H1 (cell line): ENCODE results near the gene ZNF277. TPM values are rescaled to one million over a fixed set of nuclear protein-coding genes. Genes with fewer than 3 reads are reported as not detected.

Experiments
- CTCF ChIA-PET: fragments of 300-600 bp; sonication (Branson Sonifier 250); formaldehyde crosslinking; loops from one replicate; lab custom pipeline; 2021; ENCODE audit not compliant: partially characterized antibody; lab: Charles Lee
- POLR2A ChIA-PET: fragments of 300-600 bp; sonication (Branson Sonifier 250); formaldehyde crosslinking; loops from one replicate; lab custom pipeline; 2021; ENCODE audit warnings: inconsistent platforms; ENCODE audit not compliant: partially characterized antibody; lab: Charles Lee
- DNase-seq, 2 experiments: peaks; one replicate each; pipeline versions ENCODE4 v3.0.0 to v3.0.0-alpha.2; 2010 to 2022; ENCODE audit warnings: low spot score in 2 of 2, low read depth in 1 of 2, mixed read lengths in 1 of 2
- FAIRE-seq: peaks from 2 replicates; lab custom pipeline; 2011; peaks lifted over from hg19 to GRCh38; lab: Jason Lieb, UNC
- H2AFZ ChIP-seq: 2 replicates; pipeline ENCODE4 v1.8.1; 2012; ENCODE audit warnings: low read length, inconsistent platforms
- H2AK5ac ChIP-seq: 2 replicates; pipeline ENCODE4 v1.6.1; 2013; ENCODE audit warnings: low read depth, low read length
- H2BK120ac ChIP-seq: replicated peaks from 2 replicates; pipeline ENCODE3; 2013; ENCODE audit warnings: low read depth, low read length, inconsistent platforms
- H2BK12ac ChIP-seq: 2 replicates; pipeline ENCODE4 v1.6.1; 2013; ENCODE audit warnings: low read depth, low read length
- H2BK15ac ChIP-seq: 2 replicates; pipeline ENCODE4 v1.6.1; 2013; ENCODE audit warnings: low read length
- H2BK20ac ChIP-seq: 2 replicates; pipeline ENCODE4 v1.6.1; 2013; ENCODE audit warnings: low read length
- H2BK5ac ChIP-seq: 2 replicates; pipeline ENCODE4 v1.6.1; 2013; ENCODE audit warnings: low read depth, low read length
- H3K14ac ChIP-seq: 2 replicates; pipeline ENCODE4 v1.6.1; 2013; ENCODE audit warnings: inconsistent platforms; ENCODE audit not compliant: insufficient read length
- H3K18ac ChIP-seq: 2 replicates; pipeline ENCODE4 v1.6.1; 2013; ENCODE audit warnings: low read length; ENCODE audit errors: extremely low read depth
- H3K23ac ChIP-seq: 2 replicates; pipeline ENCODE4 v1.6.1; 2013; ENCODE audit warnings: inconsistent platforms; ENCODE audit not compliant: insufficient read length
- H3K23me2 ChIP-seq: 2 replicates; pipeline ENCODE4 v1.6.1; 2013; ENCODE audit warnings: low read depth, low read length
- H3K27ac ChIP-seq: 2 replicates; pipeline ENCODE4 v1.6.1; 2011; ENCODE audit warnings: low read depth, low read length, inconsistent platforms
- H3K27me3 ChIP-seq, 4 experiments: replicated peaks in 1 of 4; 1 replicate in 1 of 4; 2 replicates in 3 of 4; pipeline versions ENCODE4 v1.6.1 to v1.8.1; 2011 to 2013; ENCODE audit warnings: low read length in 3 of 4, mild to moderate bottlenecking in 3 of 4, inconsistent platforms in 2 of 4, mixed read lengths in 2 of 4, moderate library complexity in 1 of 4; ENCODE audit not compliant: control insufficient read depth in 3 of 4, insufficient read depth in 3 of 4; ENCODE audit errors: extremely low read depth in 1 of 4
- H3K36me3 ChIP-seq, 4 experiments: 2 replicates each; pipeline versions ENCODE4 v1.6.1 to v1.8.1; 2011 to 2013; ENCODE audit warnings: mild to moderate bottlenecking in 4 of 4, low read length in 3 of 4, moderate library complexity in 2 of 4, control low read depth in 1 of 4, inconsistent platforms in 1 of 4; ENCODE audit not compliant: insufficient read depth in 4 of 4, control insufficient read depth in 2 of 4
- H3K4ac ChIP-seq: replicated peaks from 2 replicates; pipeline ENCODE3; 2013; ENCODE audit warnings: low read length, low read depth, mixed read lengths, inconsistent platforms; ENCODE audit not compliant: insufficient read length
- H3K4me1 ChIP-seq, 4 experiments: replicated peaks in 1 of 4; 1 replicate in 1 of 4; 2 replicates in 3 of 4; pipeline versions ENCODE4 v1.6.1 to v1.8.1; 2011 to 2013; ENCODE audit warnings: low read length in 3 of 4, inconsistent platforms in 2 of 4, mixed read lengths in 1 of 4; ENCODE audit not compliant: insufficient read depth in 4 of 4, control insufficient read depth in 3 of 4
- H3K4me2 ChIP-seq, 2 experiments: 2 replicates each; pipeline versions ENCODE4 v1.6.1 to v1.8.1; 2011 to 2013; ENCODE audit warnings: low read depth in 2 of 2, low read length in 2 of 2, control low read depth in 1 of 2, inconsistent platforms in 1 of 2, mild to moderate bottlenecking in 1 of 2; ENCODE audit not compliant: insufficient read depth in 1 of 2
- H3K4me3 ChIP-seq, 4 experiments: fragments of 200-600, 300-600 bp in 1 of 4; sonication (generic), shearing (Covaris generic), sonication (Bioruptor Twin) in 1 of 4; 2 replicates each; pipeline versions ENCODE4 v1.5.1 to v1.8.1; 2011 to 2016; ENCODE audit warnings: low read length in 4 of 4, low read depth in 3 of 4, control low read depth in 2 of 4, inconsistent platforms in 2 of 4, mild to moderate bottlenecking in 2 of 4, mixed read lengths in 1 of 4, moderate library complexity in 1 of 4; ENCODE audit not compliant: insufficient read depth in 2 of 4; ENCODE audit errors: extremely low read depth in 1 of 4
- H3K56ac ChIP-seq: replicated peaks from 2 replicates; pipeline ENCODE3; 2013; ENCODE audit warnings: low read depth, mild to moderate bottlenecking, mixed read lengths, low read length, inconsistent platforms; ENCODE audit not compliant: insufficient read length
- H3K79me1 ChIP-seq: 2 replicates; pipeline ENCODE4 v1.6.1; 2013; ENCODE audit warnings: low read depth, low read length, control low read depth
- H3K79me2 ChIP-seq, 2 experiments: 2 replicates each; pipeline versions ENCODE4 v1.6.1 to v1.8.1; 2012 to 2013; ENCODE audit warnings: low read length in 2 of 2, mild to moderate bottlenecking in 2 of 2, inconsistent platforms in 1 of 2; ENCODE audit not compliant: insufficient read depth in 2 of 2, control insufficient read depth in 1 of 2
- H3K9ac ChIP-seq, 4 experiments: replicated peaks in 1 of 4; 1 replicate in 1 of 4; 2 replicates in 3 of 4; pipeline versions ENCODE4 v1.6.1 to v1.8.1; 2011 to 2013; ENCODE audit warnings: low read depth in 3 of 4, low read length in 3 of 4, control low read depth in 2 of 4, mild to moderate bottlenecking in 2 of 4, moderate library complexity in 2 of 4, inconsistent platforms in 1 of 4; ENCODE audit errors: extremely low read depth in 1 of 4
- H3K9me3 ChIP-seq, 2 experiments: 2 replicates each; pipeline versions ENCODE4 v1.6.1 to v1.8.1; 2012 to 2013; ENCODE audit warnings: mild to moderate bottlenecking in 2 of 2, moderate library complexity in 2 of 2, control low read depth in 1 of 2, inconsistent platforms in 1 of 2, low read depth in 1 of 2, low read length in 1 of 2, mixed read lengths in 1 of 2; ENCODE audit not compliant: insufficient read depth in 2 of 2
- H4K20me1 ChIP-seq, 2 experiments: replicated peaks in 1 of 2; 2 replicates each; pipeline versions ENCODE3 to v1.8.1; 2011 to 2013; ENCODE audit warnings: inconsistent platforms in 2 of 2, low read length in 2 of 2, mild to moderate bottlenecking in 1 of 2; ENCODE audit not compliant: insufficient read depth in 2 of 2, control insufficient read depth in 1 of 2
- H4K5ac ChIP-seq: 2 replicates; pipeline ENCODE4 v1.6.1; 2013; ENCODE audit warnings: low read length, low read depth, mixed read lengths, inconsistent platforms; ENCODE audit not compliant: insufficient read length
- H4K8ac ChIP-seq: 2 replicates; pipeline ENCODE4 v1.8.0; 2013; ENCODE audit warnings: mild to moderate bottlenecking, moderate library complexity, low read length, inconsistent platforms; ENCODE audit not compliant: insufficient read depth; ENCODE audit errors: extremely low read depth
- H4K91ac ChIP-seq: replicated peaks from 2 replicates; pipeline ENCODE3; 2013; ENCODE audit warnings: low read length, mixed read lengths, inconsistent platforms; ENCODE audit not compliant: insufficient read length
- EP300 ChIP-seq, 2 experiments: IDR thresholded peaks; 1 replicate in 1 of 2; 2 replicates in 1 of 2; pipeline ENCODE4 v1.6.1; 2011 to 2012; ENCODE audit warnings: low read depth in 2 of 2, low read length in 2 of 2, mild to moderate bottlenecking in 2 of 2, borderline replicate concordance in 1 of 2, inconsistent platforms in 1 of 2, moderate library complexity in 1 of 2
- POLR2A ChIP-seq, 2 experiments: IDR thresholded peaks; 1 replicate in 1 of 2; 2 replicates in 1 of 2; pipeline ENCODE4 v1.6.1; 2011; ENCODE audit warnings: low read depth in 2 of 2, low read length in 2 of 2, mild to moderate bottlenecking in 2 of 2; ENCODE audit errors: control extremely low read depth in 1 of 2
- WGBS, 2 experiments: shearing (Covaris generic) in 1 of 2; methylation state at CpG; one replicate each; pipeline versions ENCODE4 v1.1.6 to v1.1.7; 2013 to 2015; ENCODE audit warnings: low lambda C conversion rate in 2 of 2, mixed read lengths in 2 of 2, inconsistent platforms in 1 of 2, low coverage in 1 of 2, missing lambda C conversion rate in 1 of 2; ENCODE audit not compliant: insufficient replicate concordance in 2 of 2, insufficient coverage in 1 of 2, insufficient read length in 1 of 2; ENCODE audit errors: extremely low coverage in 1 of 2, missing lambda C conversion rate in 1 of 2; 5-methylcytosine and 5-hydroxymethylcytosine counted together
- polyA plus RNA-seq, 7 experiments: library from polyadenylated mRNA; depleted of rRNA in 3 of 7; stranded (reverse) in 5 of 7; unstranded in 2 of 7; fragments of >200 nt in 5 of 7; fragments of 200-250 nt in 2 of 7; gene quantifications; 1 replicate in 5 of 7; 2 replicates in 1 of 7; 4 replicates in 1 of 7; pipeline versions ENCODE4 v1.2.1 to v1.2.3, GENCODE V29; 2011 to 2013; ENCODE audit warnings: missing spikeins in 2 of 7, mixed read lengths in 2 of 7
- total RNA-seq: library from RNA; stranded (reverse); fragmentation: NEBNext Ultra II Directional; extraction: Animal tissue kit (Norgen Biotek cat#: 25700); gene quantifications from 2 replicates; pipeline ENCODE4 v1.2.1, GENCODE V29; 2021

Gene ZNF277
- total and polyA plus RNA-seq, 2 of the 8 experiments (the other 6 are each of a cell fraction or from before 2014, with no cell fraction given), result 5.1 to 21.7 TPM

DNA sequence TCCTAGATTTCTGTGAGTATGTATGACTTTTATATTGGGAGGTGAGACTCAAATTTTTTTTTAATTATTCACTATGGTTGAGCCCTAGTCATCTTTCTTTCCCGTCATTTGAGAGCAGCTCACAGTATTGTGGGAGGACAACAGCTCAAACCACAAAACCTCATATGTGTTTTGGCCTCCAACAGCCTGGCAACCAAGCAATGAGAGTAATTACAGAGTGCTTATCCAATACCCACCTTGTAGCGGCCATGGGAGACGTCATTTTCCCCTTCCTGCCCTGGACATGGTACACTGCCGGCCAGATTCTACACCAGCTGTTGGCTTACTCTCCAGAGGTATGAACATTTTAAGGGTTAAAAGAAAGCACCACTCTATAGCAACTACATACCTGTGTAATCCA lies 49.4 kb upstream of the ZNF277 start:
- POLR2A ChIA-PET, result no interaction called here
- H4K5ac ChIP-seq, result no peak overlapping the region
- H3K79me2 ChIP-seq, result peaks cover 0 to 47% of the 10 kb centered on the region in 2 experiments; a peak in 2 of 4 replicates
- H2BK12ac ChIP-seq, result no peak overlapping the region
- H2BK20ac ChIP-seq, result no peak overlapping the region
- H3K56ac ChIP-seq, result no peak overlapping the region
- H3K27ac ChIP-seq, result no peak overlapping the region
- no peaks in the 10 kb centered on the region for H3K79me1 ChIP-seq
- no peak overlapping the region for H3K9ac ChIP-seq
- no peak overlapping the region for H3K14ac ChIP-seq
- H3K4me2 ChIP-seq, result no peak overlapping the region
- H3K4me3 ChIP-seq, result no peak overlapping the region
- peaks cover 3 to 17% (median 9%) of the 10 kb centered on the region in 4 experiments; a peak in 6 of 7 replicates for H3K4me1 ChIP-seq
- CTCF ChIA-PET, result interaction anchor here (0.7 to 1.2 kb wide), 2 partner anchors 10 to 394 kb away, joined by 3 to 4 read pairs; no protein-coding TSS in a partner anchor
- H4K8ac ChIP-seq, result no peak overlapping the region
- 0 out of 2 replicates have a peak, but pooled peaks cover 2% of the 10 kb centered on the region for H3K23me2 ChIP-seq
- 70% methylated on average over 4 of the region's 4 CpGs; no CpG with 5 or more reads in 1 of the 2 experiments for WGBS, 2 experiments
- H2BK5ac ChIP-seq, result no peak overlapping the region
- H2AFZ ChIP-seq, result no peak overlapping the region
- FAIRE-seq (no peak), DNase-seq (no peak)
- no peak overlapping the region for H3K18ac ChIP-seq
- H2BK120ac ChIP-seq, result no peak overlapping the region
- peaks cover 0 to 2% of the 10 kb centered on the region in 2 experiments for H4K20me1 ChIP-seq
- no peaks in the 10 kb centered on the region for H3K9me3 ChIP-seq
- no peak overlapping the region for H3K4ac ChIP-seq
- H3K36me3 ChIP-seq, result no peaks in the 10 kb centered on the region
- H2BK15ac ChIP-seq, result no peak overlapping the region
- no peak overlapping the region for H2AK5ac ChIP-seq
- H4K91ac ChIP-seq, result no peak overlapping the region
- no peak overlapping the region for H3K23ac ChIP-seq
- no peaks in the 10 kb centered on the region for H3K27me3 ChIP-seq
- no peak for TF ChIP-seq EP300 (IDR thresholded peaks at IDR 0.05; ENCODE audit: borderline replicate concordance in 1 of 2, low read depth in 2 of 2, low read length in 2 of 2)
- no peak for TF ChIP-seq POLR2A (IDR thresholded peaks at IDR 0.05; ENCODE audit: control extremely low read depth in 1 of 2, low read depth in 2 of 2, low read length in 2 of 2)
